Choroid plexus epithelial cell (primary cell): ENCODE results near the gene PDF.

Experiments used
- DNase-seq: peaks from one replicate; pipeline ENCODE4 v3.0.0-alpha.2; 2010; ENCODE audit warnings: low read depth
- H3K4me3 ChIP-seq: 2 replicates; pipeline ENCODE4 v1.5.1; 2011; ENCODE audit warnings: low read depth, mild to moderate bottlenecking, control low read depth, low read length, moderate library complexity
- TF ChIP-seq, protein P1 (sequence below): conservative IDR thresholded peaks from 2 replicates; pipeline ENCODE4 v1.5.1; 2011; ENCODE audit warnings: low read depth, mild to moderate bottlenecking, control low read depth, inconsistent platforms, low read length, moderate library complexity

PDF gene

DNA sequence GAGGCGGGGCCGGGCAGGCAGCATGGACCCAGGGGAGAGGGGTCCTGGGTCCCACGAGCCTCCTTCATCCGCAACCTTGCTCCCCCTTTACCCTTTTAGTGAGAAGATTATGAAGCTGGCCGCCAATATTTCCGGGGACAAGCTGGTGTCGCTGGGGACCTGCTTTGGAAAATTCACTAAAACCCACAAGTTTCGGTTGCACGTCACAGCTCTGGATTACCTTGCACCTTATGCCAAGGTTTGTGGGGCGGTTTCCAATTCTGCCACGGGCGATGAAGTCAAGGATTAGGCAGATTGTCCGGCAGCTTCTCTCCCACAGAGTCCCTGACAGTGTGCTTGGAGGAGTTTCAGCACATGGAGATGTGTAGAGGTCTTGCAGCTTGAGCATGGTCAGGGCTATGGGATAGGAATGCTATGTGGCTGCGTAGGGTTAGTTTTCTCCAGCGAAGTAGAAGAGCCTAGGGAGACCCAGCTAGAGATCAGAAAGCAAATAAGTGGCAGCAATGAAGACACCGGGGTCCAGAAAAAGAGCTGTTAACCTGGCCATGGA, 9.8 kb upstream of the PDF start:
- H3K4me3 ChIP-seq = peak overlapping the region; percentile 95
- peak; percentile 42 for DNase-seq
- TF ChIP-seq, protein P1, sequence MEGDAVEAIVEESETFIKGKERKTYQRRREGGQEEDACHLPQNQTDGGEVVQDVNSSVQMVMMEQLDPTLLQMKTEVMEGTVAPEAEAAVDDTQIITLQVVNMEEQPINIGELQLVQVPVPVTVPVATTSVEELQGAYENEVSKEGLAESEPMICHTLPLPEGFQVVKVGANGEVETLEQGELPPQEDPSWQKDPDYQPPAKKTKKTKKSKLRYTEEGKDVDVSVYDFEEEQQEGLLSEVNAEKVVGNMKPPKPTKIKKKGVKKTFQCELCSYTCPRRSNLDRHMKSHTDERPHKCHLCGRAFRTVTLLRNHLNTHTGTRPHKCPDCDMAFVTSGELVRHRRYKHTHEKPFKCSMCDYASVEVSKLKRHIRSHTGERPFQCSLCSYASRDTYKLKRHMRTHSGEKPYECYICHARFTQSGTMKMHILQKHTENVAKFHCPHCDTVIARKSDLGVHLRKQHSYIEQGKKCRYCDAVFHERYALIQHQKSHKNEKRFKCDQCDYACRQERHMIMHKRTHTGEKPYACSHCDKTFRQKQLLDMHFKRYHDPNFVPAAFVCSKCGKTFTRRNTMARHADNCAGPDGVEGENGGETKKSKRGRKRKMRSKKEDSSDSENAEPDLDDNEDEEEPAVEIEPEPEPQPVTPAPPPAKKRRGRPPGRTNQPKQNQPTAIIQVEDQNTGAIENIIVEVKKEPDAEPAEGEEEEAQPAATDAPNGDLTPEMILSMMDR = no peak

- DNase-seq = peak; percentile 99
- H3K4me3 ChIP-seq = peak within 1 kb of the TSS; percentile 95
- TF ChIP-seq, protein P1 = peak; percentile 81
Observed at GRCh38 chr16:69339289-69340094, 9.1 kb upstream of the PDF start, which contains the start of the genes COG8 and NIP7. COG8 (minus strand) TSS chr16:69339564; CDS start chr16:69339552, 12 bp downstream. NIP7 (plus strand) TSS chr16:69339772; CDS start chr16:69339830, 58 bp downstream.

DNA sequence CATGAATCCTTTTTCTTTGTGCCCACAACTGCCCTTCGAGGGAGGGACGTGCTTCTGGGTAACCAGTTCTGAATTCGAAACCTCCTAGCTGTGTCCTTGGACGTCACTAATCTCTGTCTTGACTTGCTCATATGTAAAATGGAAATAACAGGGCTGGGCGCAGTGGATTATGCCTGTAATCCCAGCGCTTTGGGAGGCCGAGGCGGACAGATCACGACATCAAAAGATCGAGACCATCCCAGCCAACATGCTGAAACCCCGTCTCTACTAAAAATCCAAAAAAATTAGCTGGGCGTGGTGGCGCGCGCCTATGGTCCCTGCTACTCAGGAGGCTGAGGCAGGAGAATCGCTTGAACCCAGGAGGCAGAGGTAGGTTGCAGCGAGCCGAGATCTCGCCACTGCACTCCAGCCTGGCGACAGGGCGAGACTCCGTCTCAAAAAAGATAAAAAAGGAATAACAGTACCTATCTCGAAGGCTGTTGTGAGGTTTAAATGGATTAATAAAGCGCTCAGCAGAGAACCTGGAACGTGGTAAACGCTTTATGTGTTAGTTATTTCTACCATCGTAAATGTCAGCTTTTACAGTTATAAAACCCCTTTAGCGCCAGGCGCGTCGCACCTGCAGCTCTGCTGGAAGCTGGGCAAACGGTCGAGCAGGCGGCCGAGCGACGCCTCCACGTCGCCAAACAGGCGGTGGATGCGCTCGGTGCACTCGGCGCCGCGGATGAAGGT, 8.3 kb upstream of the PDF start:
- H3K4me3 ChIP-seq = peak overlapping the region; percentile 95
- TF ChIP-seq, protein P1 = no peak
- no peak for DNase-seq

GRCh38 chr16:69334696-69335095, 4.3 kb upstream of the PDF start:
- H3K4me3 ChIP-seq = no peak overlapping the region
- DNase-seq = no peak
- TF ChIP-seq, protein P1 = no peak

DNA sequence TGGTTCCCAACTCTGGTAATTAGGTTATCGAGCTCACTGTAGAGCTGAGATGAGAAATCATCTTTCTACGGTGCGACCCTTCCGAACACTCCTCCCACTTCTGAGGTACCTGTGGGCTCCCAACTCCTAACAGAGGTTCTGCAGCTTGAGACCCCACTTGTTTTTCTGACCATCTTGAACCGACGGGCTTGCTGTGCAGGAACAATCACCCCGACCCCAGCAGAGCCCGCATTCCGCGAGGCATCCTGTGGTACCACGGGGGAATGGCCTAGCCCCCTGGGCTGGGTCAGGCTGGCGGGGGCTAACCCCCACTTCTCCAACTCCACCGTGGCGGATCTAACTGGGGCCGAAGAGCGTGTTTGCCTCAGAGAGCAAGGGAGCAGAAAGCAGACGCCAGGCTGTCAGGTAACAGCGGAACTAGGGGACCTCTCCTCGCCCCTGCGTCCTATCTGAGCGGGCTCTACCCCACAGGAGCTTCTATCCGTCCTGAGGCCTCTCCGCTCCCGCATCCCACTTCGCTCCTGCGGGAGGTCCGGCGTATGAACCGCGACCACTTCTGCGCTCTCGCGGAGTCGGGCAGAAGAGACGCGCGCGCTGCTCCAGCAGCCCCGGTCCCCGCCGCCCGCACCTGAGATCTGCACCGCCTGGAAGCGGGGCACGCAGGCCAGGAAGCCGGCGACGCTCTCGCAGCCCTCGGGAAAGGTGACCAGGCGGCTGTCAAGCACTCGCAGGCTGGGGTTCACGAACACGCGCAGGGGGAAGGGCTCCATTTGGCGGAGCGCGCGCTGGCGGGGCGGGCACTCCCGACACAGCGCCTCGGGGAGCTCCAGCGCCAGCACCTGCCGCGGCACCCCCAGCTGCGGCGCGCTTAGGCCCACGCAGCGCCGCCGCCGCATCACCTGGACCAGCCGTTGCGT, 761 bp downstream of the PDF start:
- TF ChIP-seq, protein P1 = no peak
- peak overlapping the region; percentile 80 for H3K4me3 ChIP-seq
- peak; percentile 28 for DNase-seq

DNA sequence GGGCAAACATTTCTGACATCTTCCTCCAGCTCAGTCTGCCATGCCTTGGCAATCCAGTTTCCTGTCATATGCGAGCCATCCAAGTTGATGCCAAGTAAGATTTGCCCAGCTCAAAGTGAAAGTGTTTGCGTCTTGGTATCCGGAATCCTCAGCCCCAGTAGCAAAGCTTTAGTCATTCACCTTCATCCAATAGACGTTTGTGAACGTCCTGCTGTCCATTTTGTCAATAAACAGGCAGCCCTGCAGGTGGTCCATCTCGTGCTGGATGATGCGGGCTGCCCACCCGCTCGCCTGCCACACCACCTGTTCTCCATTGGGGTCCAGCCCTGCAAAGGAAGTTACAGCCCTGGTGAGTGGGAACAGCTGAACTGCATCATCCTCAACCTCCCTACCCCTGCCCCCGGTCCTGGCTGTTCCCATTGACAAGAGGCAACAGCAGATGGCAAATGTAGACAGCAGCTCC, 1.5 kb downstream of the PDF start:
- peak overlapping the region; percentile 80 for H3K4me3 ChIP-seq
- DNase-seq = peak; percentile 73
- TF ChIP-seq, protein P1 = no peak
